ENCODE measurements around the gene OSBPL6.

DNA sequence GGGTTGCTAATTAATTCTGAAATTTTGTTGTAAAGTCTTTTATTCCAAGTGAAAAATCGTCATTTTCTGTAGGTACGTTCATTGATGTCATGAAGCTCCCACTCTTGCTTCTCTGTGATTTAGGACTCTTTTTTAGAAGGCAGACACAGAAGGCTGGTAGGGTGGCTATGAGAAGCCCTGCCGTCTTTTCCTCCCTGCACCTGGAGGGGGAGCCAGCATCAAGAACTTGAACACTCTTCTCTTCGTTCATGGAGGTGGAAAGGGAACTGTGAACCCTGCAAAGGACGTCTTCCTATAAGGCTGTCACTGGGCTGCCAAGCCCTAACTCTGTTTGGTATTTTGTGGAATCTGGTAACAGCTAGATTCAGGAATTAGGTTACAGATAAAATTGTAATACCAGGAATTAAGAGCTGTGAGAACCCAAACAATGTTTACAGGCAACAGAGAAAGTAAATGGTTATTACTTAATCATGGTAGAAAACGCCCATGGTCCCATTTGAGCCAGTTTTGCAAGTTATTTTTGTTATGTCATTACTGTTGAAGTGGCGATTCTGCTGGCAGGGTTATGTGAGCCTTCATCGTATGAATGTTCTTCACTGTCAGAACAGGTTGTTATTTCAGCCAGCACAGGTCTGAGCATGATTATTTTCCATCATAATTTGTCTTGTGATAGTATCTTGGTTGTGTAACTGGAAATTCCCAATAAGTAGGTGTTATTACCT is 112.2 kb downstream of the OSBPL6 start:
- TF ChIP-seq, protein P1, sequence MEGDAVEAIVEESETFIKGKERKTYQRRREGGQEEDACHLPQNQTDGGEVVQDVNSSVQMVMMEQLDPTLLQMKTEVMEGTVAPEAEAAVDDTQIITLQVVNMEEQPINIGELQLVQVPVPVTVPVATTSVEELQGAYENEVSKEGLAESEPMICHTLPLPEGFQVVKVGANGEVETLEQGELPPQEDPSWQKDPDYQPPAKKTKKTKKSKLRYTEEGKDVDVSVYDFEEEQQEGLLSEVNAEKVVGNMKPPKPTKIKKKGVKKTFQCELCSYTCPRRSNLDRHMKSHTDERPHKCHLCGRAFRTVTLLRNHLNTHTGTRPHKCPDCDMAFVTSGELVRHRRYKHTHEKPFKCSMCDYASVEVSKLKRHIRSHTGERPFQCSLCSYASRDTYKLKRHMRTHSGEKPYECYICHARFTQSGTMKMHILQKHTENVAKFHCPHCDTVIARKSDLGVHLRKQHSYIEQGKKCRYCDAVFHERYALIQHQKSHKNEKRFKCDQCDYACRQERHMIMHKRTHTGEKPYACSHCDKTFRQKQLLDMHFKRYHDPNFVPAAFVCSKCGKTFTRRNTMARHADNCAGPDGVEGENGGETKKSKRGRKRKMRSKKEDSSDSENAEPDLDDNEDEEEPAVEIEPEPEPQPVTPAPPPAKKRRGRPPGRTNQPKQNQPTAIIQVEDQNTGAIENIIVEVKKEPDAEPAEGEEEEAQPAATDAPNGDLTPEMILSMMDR (conservative IDR thresholded peaks at IDR 0.05; ENCODE audit: low read length) = peak; percentile 90
- TF ChIP-seq EZH2phosphoT487 (IDR thresholded peaks at IDR 0.05; ENCODE audit: borderline replicate concordance) = no peak
